HL-60/S4 treated with phorbol 12-myristate 13-acetate at 8.2 ng/mL for 4 days and 3 days (cell line): ENCODE results near the gene NSFL1C.

Experiments
- in situ Hi-C: fragments of 300-500 bp; cut with MboI; formaldehyde crosslinking; loops from 2 replicates; pipeline ENCODE4 v1.15.0; 2022; ENCODE audit warnings: low sequenced_read_pairs

The NSFL1C gene

GRCh38 chr20:1486566-1486965 is 19.9 kb upstream of the NSFL1C start:
- in situ Hi-C loops = no loop called here

DNA sequence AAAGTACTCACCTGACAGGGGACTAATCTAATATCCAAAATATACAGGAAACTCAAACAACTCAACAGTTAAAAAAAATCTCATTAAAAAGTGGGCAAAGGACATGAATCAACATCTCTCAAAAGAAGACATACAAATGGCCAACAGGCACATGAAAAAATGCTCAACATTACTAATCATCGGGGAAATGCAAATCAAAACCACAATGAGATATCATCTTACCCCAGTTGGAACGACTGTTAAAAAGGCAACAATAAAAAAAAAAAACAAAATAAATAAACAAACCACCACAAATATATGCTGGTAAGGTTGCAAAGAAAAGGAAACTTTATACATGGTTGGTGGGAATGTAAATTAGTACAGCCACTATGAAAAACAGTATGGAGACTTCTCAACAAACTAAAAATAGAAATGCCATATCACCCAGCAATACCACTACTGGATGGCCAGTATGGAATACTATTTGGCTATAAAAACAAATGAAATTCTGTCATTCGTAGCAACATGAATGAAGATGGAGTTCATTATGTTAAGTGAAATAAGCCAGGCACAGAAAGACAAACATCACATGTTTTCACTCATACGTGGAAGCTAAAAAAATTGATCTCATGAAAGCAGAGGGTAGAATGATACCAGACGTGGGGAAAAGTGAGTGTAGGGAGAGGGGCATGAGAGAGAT is 17.9 kb upstream of the NSFL1C start:
- in situ Hi-C loops = no loop called here

GRCh38 chr20:1479831-1480595 is 13.4 kb upstream of the NSFL1C start:
- in situ Hi-C loops = no loop called here

- in situ Hi-C loops = no loop called here
Measured at GRCh38 chr20:1478566-1478965, 11.9 kb upstream of the NSFL1C start.

DNA sequence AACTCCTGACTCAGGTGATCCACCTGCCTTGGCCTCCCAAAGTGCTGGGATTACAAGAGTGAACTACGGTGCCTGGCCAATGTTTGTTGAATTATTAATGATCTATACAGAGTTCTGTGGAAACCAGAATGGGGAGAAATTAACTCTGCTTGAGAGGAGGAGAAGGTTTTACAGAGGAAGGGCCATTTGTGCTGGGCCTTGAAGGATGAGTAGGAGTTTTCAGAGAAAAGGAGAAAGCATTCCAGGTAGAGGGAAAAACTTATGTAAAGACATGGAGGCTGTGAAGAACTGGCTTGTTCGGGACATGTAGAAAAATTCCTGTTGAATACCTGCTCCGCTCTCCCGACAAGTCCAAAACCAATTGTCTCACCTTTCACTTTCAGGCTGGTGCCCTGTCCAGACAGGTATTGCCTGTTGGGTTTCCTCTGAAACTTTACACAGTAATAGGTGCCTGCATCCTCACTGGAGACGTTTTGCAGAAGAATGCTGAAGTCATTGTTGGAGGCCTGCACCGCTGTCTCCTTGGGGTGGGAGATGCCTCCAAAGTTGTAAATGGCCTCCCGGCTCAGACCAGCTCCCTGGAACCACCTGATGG is 11.3 kb upstream of the NSFL1C start:
- in situ Hi-C loops = no loop called here

DNA sequence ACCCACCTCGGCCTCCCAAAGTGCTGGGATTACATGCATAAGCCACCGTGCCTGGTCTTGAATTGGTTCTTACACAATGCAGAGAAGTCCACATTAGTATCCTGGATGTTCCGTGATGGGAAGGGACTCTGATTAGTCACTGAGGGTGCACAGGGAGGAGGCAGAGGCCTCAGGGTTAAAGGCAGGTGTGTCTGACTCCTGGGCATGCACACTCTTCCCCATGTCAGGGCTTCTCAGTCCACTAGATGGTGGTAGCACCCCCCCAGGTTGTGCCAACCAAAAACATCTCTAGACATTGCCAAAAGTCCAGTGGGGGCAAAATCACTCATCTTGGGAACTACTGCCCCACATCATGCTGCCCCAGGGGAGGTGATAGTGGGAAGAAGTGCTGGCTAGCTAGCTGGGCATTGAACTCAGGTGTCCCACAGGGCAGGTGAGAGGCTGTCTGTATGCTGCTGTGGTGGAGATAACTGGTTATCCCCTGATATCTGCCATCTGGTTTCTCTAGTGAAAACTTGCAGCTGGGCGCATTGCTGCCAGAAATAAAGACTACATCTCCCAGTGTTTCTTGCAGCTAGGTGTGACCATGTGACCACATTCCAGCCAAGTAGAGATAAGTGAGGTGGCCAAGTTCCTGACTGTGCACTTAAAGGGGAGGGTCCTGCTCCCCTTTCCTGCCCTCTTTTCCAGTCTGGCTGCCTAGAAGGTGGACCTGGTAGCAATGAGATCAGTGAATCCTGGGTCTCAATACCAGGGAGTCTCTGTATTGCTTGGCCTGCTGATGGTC is 8.4 kb upstream of the NSFL1C start:
- in situ Hi-C loops = no loop called here

DNA sequence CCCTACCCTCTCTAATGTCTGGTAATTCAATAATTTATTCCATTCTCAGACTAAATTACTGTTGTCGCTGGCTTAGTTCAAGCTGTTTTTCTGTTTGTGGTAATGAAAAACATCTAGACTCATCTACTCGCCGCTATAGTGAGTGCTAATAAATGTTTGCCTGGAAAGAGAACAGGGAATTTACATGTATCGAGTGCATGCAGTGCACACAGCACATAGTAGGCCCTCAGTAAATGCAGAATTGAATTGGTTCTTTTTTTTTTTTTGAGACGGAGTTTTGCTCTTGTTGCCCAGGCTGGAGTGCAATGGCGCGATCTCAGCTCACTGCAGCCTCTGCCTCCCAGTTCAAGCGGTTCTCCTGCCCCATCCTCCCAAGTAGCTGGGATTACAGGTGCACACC is 7.7 kb upstream of the NSFL1C start:
- in situ Hi-C loops = no loop called here

- in situ Hi-C loops = no loop called here
Measured at GRCh38 chr20:1473246-1474220, 6.9 kb upstream of the NSFL1C start.

DNA sequence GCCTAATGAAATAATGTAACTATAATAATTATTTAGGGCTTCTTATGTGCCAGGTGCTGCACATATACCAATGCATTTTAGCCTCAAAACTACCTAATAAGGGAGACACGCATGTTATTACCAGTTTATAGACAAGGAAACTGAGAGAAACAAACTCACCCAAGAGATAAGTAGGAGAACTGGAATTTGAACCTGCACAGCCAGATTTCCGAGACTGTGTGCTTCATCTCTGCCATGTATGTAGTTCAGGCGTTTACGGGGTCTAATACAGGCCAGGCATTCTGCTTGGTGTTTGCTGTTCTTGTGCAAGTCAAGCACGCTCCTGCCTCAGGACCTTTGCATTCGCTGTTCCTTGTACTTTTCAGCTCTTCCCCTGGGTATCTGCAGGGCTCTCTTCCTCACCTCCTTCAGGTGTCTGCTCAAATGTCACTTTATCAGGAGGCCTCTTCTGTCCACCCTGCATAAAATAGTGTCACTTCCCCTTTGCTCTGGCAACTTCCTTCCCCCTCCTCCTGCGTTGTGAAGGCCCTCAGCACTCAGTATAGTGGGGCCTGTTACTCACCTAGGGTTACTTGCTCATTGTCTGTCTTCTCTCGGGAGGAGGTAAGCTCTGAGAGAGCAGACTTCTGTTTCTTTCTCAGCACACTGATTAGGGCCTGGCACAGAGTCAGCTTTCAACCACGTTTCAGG is 6.1 kb upstream of the NSFL1C start:
- in situ Hi-C loops = no loop called here

- in situ Hi-C loops = no loop called here
Measured at GRCh38 chr20:1471242-1471641, 4.6 kb upstream of the NSFL1C start.

GRCh38 chr20:1469925-1470571 is 3.4 kb upstream of the NSFL1C start:
- in situ Hi-C loops = no loop called here

DNA sequence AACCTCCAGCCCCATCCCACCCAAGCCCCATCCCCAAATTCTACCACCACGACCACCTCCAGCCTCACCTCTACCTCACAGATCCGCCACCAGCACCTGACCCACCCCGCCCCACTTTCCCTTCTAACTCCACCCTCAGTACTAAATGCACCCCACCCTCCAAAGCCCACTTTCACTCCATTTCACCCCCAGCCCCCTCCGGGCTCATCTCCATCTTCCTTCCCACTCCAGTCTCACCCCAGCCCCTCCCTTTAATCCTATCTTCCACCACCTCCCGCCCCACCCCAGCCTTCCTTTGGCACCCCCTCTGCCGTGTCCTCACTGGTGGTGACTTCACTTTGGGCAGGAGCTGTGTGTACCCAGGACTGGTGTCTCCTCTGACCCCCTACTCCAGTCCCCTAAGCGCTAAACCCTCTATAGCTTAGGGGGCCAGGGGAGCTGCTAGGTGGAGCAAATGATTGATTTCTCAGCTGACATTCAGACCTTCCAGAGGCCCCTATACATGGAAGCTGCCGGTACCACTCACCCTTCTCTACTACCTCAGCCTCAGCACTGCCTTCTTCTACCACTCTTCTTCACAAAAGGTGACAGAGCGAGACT is 2.8 kb upstream of the NSFL1C start:
- in situ Hi-C loops = no loop called here

DNA sequence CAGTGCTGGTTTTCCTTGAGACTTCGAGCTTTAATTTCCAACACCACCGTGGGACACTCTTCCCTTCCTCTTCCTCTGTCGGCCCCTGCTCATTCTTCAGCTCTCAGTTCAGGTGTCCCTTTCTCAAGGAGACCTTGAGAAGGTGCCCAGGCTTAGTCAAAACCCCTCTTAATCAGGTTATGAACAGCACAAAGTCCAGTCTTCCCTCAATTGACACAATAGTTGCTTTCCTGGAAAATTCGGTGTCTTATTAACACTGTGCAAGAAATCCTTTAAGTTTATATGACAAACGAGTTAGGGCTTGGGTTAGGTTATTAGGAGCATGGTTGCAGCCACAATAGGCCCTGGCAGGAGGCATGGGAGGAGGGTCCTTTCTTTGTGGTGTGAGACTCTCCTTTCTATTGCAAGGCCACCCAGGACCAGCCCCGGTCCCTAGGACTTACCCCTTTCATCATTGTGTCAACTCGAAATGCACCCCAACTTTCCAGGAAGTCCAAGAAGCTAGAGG is 1.5 kb upstream of the NSFL1C start:
- in situ Hi-C loops = no loop called here

DNA sequence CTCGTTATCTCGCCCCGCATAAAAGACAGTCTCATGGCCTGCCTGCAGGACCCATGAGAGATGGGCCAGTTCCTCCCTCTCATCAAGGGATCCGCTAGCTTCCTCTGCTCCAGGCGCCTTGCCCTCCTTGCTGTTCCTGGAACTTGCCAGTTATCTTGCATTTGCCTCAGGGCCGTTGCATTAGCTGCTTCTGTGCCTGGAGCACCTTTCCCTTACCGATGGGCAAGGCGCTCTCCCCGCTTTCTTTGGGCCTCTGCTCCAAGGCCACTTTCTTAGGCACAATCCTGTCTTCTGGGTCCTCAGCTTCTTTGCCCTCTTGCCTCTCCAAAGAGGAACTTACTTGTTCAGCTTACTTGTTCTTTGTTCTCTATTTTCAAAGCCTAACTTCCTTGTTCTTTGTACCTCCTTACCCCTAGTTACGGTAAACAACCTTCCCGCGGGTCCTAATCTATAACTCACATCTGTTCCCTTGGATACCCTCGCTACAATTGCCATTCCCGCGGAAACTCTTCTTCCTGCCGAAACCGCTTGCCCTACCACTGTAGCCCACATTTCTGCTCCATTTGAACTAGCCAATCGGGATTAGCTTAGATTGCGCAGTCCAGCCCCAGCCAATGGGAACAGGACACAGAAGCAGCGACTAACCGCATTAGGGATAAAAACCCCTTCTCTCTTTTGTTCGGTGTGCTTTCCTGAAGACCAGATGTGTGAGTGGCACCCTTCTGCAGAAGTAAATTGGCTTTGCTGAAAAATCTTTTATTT is 887 bp upstream of the NSFL1C start:
- in situ Hi-C loops = no loop called here

GRCh38 chr20:1467082-1467354 is 369 bp upstream of the NSFL1C start:
- in situ Hi-C loops = no loop called here

DNA sequence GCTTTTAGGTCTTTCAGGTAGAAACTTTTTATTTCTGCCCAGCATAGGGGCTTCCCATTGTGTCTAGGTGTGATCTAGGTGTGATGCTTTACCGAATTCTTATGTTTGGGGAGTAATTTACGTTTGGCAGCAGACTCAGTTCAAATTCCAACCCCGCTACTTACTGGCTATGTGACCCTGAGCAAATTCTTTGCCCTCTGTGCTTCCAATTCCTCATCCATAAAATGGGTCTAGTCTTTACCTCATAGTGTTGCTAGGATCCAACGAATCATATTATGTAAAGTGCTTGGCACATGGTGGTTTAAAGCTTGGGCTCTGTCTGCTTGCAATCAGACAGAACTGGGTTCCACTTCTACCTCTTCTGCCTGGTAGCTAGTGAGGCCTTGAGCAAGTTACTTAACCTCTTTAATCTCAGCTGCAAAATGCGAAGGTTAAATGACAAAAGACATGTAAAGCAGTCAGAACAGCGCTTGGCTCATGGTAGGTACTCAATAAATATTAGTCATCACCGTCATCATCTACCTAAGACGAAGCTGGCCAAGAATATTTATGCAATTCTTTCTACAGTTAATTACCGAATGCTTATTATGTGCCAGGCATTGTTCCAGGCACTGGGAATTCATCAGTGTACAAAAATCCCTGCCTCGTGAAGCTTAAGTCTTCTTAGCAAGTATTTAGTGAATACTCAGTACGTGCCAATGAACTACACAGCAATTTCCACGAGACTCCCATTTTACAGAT is 1.0 kb downstream of the NSFL1C start:
- in situ Hi-C loops = no loop called here

GRCh38 chr20:1463971-1464570 is 2.6 kb downstream of the NSFL1C start:
- in situ Hi-C loops = no loop called here
